Neural cell (in vitro differentiated cells): ENCODE measurements around the gene RAB3IL1. TPM values are rescaled to one million over a fixed set of nuclear protein-coding genes. Genes with fewer than 3 reads are reported as not detected.

Experiments
- H2AFZ ChIP-seq: fragments of 200-600, 300-800 bp; sonication (generic), shearing (Covaris generic); 2 replicates; pipeline ENCODE4 v1.6.0; 2014; ENCODE audit warnings: low read depth, mild to moderate bottlenecking, antibody characterized with exemption, low read length, moderate library complexity
- H3F3A ChIP-seq: fragments of 200-600 bp; shearing (Covaris generic); 2 replicates; pipeline ENCODE4 v1.6.1; 2016; ENCODE audit warnings: mild to moderate bottlenecking, moderate library complexity, mixed read lengths, antibody characterized with exemption, low read length; ENCODE audit not compliant: insufficient read depth, poor library complexity, severe bottlenecking
- H3K27ac ChIP-seq: fragments of 200-600, 300-800 bp; sonication (generic), shearing (Covaris generic); 2 replicates; pipeline ENCODE4 v1.5.1; 2014; ENCODE audit warnings: mild to moderate bottlenecking, low read length, moderate library complexity
- H3K27me3 ChIP-seq: fragments of 300-800, 200-600 bp; sonication (generic), shearing (Covaris generic); 2 replicates; pipeline ENCODE4 v1.6.0; 2014; ENCODE audit warnings: mild to moderate bottlenecking, low read depth, low read length, moderate library complexity; ENCODE audit not compliant: insufficient read depth
- H3K36me3 ChIP-seq: fragments of 300-800, 200-600 bp; sonication (generic), shearing (Covaris generic); 2 replicates; pipeline ENCODE4 v1.5.1; 2014; ENCODE audit warnings: mild to moderate bottlenecking, antibody characterized with exemption, low read length, moderate library complexity; ENCODE audit not compliant: insufficient read depth
- H3K4me2 ChIP-seq: fragments of 300-800, 200-600 bp; sonication (generic), shearing (Covaris generic); 2 replicates; pipeline ENCODE4 v1.6.0; 2014; ENCODE audit warnings: mild to moderate bottlenecking, low read length
- H3K4me3 ChIP-seq: fragments of 300-800, 200-600 bp; sonication (generic), shearing (Covaris generic); 2 replicates; pipeline ENCODE4 v1.5.1; 2014; ENCODE audit warnings: mild to moderate bottlenecking, low read length, moderate library complexity
- H3K79me2 ChIP-seq: fragments of 200-600 bp; shearing (Covaris generic); replicated peaks from 2 replicates; pipeline ENCODE4 v1.6.0; 2014; ENCODE audit warnings: mild to moderate bottlenecking, low read length, moderate library complexity; ENCODE audit not compliant: insufficient read depth
- H3K9ac ChIP-seq: fragments of 300-800, 200-600 bp; sonication (generic), shearing (Covaris generic); 2 replicates; pipeline ENCODE4 v1.6.1; 2016; ENCODE audit warnings: mild to moderate bottlenecking, low read length, mixed read lengths
- H3K9me2 ChIP-seq: fragments of 200-600 bp; shearing (Covaris generic); 2 replicates; pipeline ENCODE4 v1.6.1; 2016; ENCODE audit warnings: mild to moderate bottlenecking, low read length, mixed read lengths; ENCODE audit not compliant: insufficient read depth
- H3K9me3 ChIP-seq: fragments of 200-600, 300-800 bp; sonication (generic), shearing (Covaris generic); 2 replicates; pipeline ENCODE4 v1.6.1; 2016; ENCODE audit warnings: mild to moderate bottlenecking, mixed run types, low read length, moderate library complexity, mixed read lengths
- H4K20me1 ChIP-seq: fragments of 200-600 bp; shearing (Covaris generic); 2 replicates; pipeline ENCODE4 v1.6.1; 2016; ENCODE audit warnings: mild to moderate bottlenecking, mixed run types; ENCODE audit not compliant: insufficient read depth
- EP300 ChIP-seq: fragments of 450-650 bp; conservative IDR thresholded peaks from 2 replicates; pipeline ENCODE4 v1.6.1; 2014; ENCODE audit warnings: antibody characterized with exemption, mild to moderate bottlenecking, moderate library complexity; ENCODE audit not compliant: poor library complexity, severe bottlenecking
- EZH2 ChIP-seq: fragments of 200-600, 300-800 bp; shearing (Covaris generic), sonication (generic); IDR thresholded peaks from 2 replicates; pipeline ENCODE4 v1.6.1; 2014; ENCODE audit warnings: antibody characterized with exemption, low read length, borderline replicate concordance, mild to moderate bottlenecking; ENCODE audit not compliant: insufficient read depth, poor library complexity, severe bottlenecking
- MXI1 ChIP-seq: fragments of 450-650 bp; conservative IDR thresholded peaks from 2 replicates; pipeline ENCODE4 v1.6.1; 2014; ENCODE audit warnings: antibody characterized with exemption, mild to moderate bottlenecking; ENCODE audit not compliant: poor library complexity, severe bottlenecking
- POLR2AphosphoS5 ChIP-seq: IDR thresholded peaks from 2 replicates; pipeline ENCODE4 v1.6.1; 2012
- RAD21 ChIP-seq: fragments of 450-650 bp; conservative IDR thresholded peaks from 2 replicates; pipeline ENCODE4 v1.6.1; 2014; ENCODE audit warnings: antibody characterized with exemption, mild to moderate bottlenecking, moderate library complexity
- REST ChIP-seq: IDR thresholded peaks from 2 replicates; pipeline ENCODE4 v1.6.1; 2012; ENCODE audit warnings: borderline replicate concordance
- SMC3 ChIP-seq: fragments of 450-650 bp; conservative IDR thresholded peaks from 2 replicates; pipeline ENCODE4 v1.6.1; 2014; ENCODE audit warnings: antibody characterized with exemption, mild to moderate bottlenecking, moderate library complexity; ENCODE audit not compliant: poor library complexity
- TAF1 ChIP-seq: IDR thresholded peaks from 2 replicates; pipeline ENCODE4 v1.6.1; 2012; ENCODE audit warnings: low read depth
- polyA plus RNA-seq: library from polyadenylated mRNA; depleted of rRNA; stranded (reverse); fragments of >200 nt; gene quantifications from 2 replicates; pipeline ENCODE4 v1.2.3, GENCODE V29; 2014
- TF ChIP-seq, protein P1 (sequence below): fragments of 450-650 bp; IDR thresholded peaks from 2 replicates; pipeline ENCODE4 v1.5.1; 2014; ENCODE audit warnings: antibody characterized with exemption, mild to moderate bottlenecking, moderate library complexity; ENCODE audit not compliant: poor library complexity, severe bottlenecking

RAB3IL1 gene
- polyA plus RNA-seq, 1 donor from 2014 or later, result 1.6 TPM

- no peak overlapping the region for H3K4me2 ChIP-seq
- H3K36me3 ChIP-seq, result no peaks in the 10 kb centered on the region
- no peaks in the 10 kb centered on the region for H3K9me2 ChIP-seq
- no peak for TF ChIP-seq MXI1
- TF ChIP-seq RAD21, result no peak
- TF ChIP-seq EP300, result no peak
- no peak for TF ChIP-seq POLR2AphosphoS5
- no peak for TF ChIP-seq TAF1
- TF ChIP-seq REST, result no peak
- no peak for TF ChIP-seq EZH2
- TF ChIP-seq SMC3, result no peak
- TF ChIP-seq, protein P1, sequence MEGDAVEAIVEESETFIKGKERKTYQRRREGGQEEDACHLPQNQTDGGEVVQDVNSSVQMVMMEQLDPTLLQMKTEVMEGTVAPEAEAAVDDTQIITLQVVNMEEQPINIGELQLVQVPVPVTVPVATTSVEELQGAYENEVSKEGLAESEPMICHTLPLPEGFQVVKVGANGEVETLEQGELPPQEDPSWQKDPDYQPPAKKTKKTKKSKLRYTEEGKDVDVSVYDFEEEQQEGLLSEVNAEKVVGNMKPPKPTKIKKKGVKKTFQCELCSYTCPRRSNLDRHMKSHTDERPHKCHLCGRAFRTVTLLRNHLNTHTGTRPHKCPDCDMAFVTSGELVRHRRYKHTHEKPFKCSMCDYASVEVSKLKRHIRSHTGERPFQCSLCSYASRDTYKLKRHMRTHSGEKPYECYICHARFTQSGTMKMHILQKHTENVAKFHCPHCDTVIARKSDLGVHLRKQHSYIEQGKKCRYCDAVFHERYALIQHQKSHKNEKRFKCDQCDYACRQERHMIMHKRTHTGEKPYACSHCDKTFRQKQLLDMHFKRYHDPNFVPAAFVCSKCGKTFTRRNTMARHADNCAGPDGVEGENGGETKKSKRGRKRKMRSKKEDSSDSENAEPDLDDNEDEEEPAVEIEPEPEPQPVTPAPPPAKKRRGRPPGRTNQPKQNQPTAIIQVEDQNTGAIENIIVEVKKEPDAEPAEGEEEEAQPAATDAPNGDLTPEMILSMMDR, result no peak
- no peaks in the 10 kb centered on the region for H4K20me1 ChIP-seq
- no peaks in the 10 kb centered on the region for H3K79me2 ChIP-seq
- H3K27me3 ChIP-seq, result no peaks in the 10 kb centered on the region
- H2AFZ ChIP-seq, result no peak overlapping the region
- H3K9me3 ChIP-seq, result no peaks in the 10 kb centered on the region
- H3F3A ChIP-seq, result no peaks in the 10 kb centered on the region
- H3K9ac ChIP-seq, result no peak overlapping the region
- H3K27ac ChIP-seq, result no peak overlapping the region
- H3K4me3 ChIP-seq, result no peak overlapping the region
Measured at GRCh38 chr11:61879152-61879551, 38.2 kb downstream of the RAB3IL1 start.

- H3K79me2 ChIP-seq, result no peaks in the 10 kb centered on the region
- no peaks in the 10 kb centered on the region for H3K27me3 ChIP-seq
- no peak for TF ChIP-seq EP300
- no peak for TF ChIP-seq POLR2AphosphoS5
- no peak for TF ChIP-seq TAF1
- no peak for TF ChIP-seq MXI1
- no peak for TF ChIP-seq REST
- TF ChIP-seq RAD21, result no peak
- no peak for TF ChIP-seq EZH2
- TF ChIP-seq, protein P1, result no peak
- no peak for TF ChIP-seq SMC3
- H3K4me2 ChIP-seq, result no peak overlapping the region
- no peaks in the 10 kb centered on the region for H3K9me2 ChIP-seq
- no peaks in the 10 kb centered on the region for H3K9me3 ChIP-seq
- no peaks in the 10 kb centered on the region for H3K36me3 ChIP-seq
- H3K9ac ChIP-seq, result no peak overlapping the region
- H3F3A ChIP-seq, result no peaks in the 10 kb centered on the region
- H2AFZ ChIP-seq, result no peak overlapping the region
- no peak overlapping the region for H3K4me3 ChIP-seq
- H4K20me1 ChIP-seq, result no peaks in the 10 kb centered on the region
- H3K27ac ChIP-seq, result no peak overlapping the region
Measured at GRCh38 chr11:61875698-61876097, 41.7 kb downstream of the RAB3IL1 start.
